Fibroblast of skin of right biceps (primary cell): ENCODE data around the gene CTAGE6.
"Not testable (repeated sequence)": the region's sequence is repeated elsewhere in the genome, so short reads cannot be mapped to it uniquely, and the experiment has no call there.

Experiments
- DNase-seq: peaks from one replicate; pipeline ENCODE4 v3.0.0-alpha.2; 2013

The CTAGE6 gene

DNA sequence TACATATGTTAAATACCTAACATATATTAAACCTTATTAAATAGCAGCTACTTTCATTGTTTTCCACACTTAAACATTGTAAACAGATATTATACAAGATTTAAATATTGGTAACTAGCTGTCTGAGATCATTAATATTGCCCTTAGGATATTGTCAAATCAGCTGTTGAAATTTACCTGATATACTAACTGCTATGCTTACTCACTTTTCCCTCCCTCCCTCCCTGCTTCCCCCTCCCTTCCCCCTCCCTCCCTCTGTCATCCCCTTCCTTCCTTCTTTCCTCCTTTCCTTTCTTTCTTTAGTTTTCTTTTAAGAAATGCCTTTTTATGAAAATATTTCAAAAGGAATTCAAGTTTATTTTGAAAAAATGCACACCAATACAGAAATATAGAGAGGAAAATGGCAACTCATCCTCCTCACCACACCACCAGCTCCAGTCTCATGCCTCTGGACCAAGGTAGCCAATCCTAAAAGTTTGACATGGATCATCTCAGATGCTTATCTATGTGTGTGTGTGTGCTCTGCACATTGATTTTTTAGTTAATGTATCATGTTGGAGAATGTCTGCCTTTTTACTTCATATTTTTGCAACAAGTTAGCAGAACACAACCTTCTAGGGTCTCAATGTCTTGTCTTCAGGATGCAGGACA, 41.8 kb downstream of the CTAGE6 start:
- DNase-seq: not testable (repeated sequence)

DNA sequence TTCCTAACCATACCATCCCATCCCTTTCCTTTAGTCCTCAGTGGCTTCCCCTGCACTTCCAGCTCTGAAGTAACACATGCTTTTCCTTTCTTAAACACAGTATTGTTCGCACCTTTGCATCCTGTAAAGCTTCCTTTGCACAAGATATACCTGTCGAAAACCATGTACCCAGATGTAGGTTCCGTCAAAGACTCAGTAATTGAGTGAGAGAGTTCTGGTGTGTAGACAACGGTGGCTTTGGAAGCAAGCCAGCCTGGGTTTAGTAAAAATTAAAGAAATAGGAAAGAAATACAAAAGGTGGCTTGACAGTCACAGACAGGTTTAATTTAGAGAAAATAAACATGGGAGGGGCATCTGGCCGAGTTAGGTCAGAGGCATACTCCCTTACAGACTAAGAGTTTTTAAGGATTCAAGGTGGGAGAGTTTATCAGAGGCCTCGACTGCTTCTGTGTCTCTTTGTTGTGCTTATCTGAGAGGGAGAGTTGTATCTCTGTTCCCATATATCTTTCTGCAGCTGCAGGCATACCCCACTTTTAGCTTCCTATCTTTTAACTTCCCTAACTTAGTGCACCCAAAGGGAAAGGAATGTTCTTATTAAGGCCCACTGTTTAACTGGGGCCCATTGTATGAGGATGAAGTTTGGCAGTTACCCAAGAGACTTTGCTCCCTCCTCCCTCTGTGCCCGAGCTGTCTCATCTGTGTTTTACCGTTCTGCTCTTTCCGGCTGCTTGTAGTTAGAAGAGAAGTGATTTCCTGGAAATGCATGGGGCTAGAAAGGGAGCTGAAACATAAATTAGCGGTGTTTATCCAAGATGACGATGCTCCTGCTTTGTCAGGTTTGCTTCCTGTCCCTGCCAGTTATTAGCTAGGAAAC, 42.7 kb downstream of the CTAGE6 start:
- not testable (repeated sequence) for DNase-seq

DNA sequence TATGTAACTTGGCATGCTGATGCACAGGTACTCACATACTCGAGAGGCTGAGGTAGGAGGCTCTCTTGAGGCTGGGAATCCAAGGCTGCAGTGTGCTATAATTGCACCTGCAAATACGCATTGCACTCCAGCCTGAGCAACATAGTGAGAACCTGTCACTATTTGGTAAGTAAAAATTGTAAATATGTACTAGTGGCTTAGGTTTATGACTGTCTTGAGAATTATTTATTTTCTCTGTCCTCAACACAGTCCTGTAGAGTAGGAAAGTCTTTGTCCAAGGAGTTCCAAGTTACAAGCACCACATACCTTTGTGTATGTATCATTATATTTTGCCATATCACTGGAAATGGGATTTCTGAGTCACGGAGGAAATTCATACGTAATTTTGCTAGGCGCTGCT, 45.1 kb downstream of the CTAGE6 start:
- not testable (repeated sequence) for DNase-seq

DNA sequence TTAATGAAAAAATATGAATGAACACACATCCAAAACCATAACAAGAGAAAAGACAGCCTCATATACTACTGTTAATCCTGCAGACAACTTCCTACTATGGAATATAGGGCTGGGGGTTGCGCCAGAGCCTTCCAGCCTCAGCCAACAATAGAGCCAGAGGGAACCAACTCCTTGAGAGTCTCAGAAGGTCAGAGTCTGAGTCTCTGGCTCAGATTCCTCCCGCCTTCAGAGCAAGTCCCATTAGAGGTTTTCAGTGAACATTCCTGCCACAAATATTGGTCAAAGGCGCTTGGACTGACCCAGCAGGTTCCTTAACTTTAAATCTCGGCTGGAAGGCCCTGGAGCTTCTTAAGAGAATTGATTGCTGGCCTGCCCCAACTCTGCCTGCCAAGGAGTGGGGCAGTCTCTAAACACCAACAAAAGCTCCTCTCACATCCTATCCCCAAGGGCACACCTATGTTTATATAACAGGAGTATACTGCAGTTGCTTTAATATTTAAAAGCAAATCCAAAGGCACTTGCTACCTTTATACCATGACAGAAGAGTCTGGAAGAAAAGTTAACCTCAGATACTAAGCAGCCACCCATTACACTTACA, 45.7 kb downstream of the CTAGE6 start:
- not testable (repeated sequence) for DNase-seq

DNA sequence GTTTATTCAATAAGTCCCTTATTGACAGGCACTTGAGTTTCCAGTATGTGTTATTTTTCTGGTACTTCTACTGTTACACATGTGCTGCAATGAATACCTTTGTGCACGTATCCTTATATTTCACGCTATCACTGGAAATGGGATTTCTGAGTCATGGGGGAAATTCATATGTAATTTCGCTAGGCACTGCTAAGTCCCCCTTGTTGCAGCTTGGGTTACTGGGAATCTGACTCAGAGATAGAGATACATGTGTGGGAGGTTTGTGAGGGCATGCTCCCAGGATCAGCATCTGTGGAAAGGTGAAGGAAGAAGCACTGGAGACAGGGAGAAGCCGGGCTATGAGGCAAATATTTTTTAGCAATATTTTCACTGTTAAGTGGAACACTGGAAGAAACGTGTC, 47.6 kb downstream of the CTAGE6 start:
- not testable (repeated sequence) for DNase-seq
